NCI-H128 (cell line): ENCODE results near the gene MINAR1.
"Not testable (repeated sequence)": the region's sequence is repeated elsewhere in the genome, so short reads cannot be mapped to it uniquely, and the experiment has no call there.

Experiments used
- DNase-seq: peaks from one replicate; lab custom pipeline; 2025; ENCODE audit not compliant: unreplicated experiment; lab: John Stamatoyannopoulos, UW

Gene MINAR1, protein sequence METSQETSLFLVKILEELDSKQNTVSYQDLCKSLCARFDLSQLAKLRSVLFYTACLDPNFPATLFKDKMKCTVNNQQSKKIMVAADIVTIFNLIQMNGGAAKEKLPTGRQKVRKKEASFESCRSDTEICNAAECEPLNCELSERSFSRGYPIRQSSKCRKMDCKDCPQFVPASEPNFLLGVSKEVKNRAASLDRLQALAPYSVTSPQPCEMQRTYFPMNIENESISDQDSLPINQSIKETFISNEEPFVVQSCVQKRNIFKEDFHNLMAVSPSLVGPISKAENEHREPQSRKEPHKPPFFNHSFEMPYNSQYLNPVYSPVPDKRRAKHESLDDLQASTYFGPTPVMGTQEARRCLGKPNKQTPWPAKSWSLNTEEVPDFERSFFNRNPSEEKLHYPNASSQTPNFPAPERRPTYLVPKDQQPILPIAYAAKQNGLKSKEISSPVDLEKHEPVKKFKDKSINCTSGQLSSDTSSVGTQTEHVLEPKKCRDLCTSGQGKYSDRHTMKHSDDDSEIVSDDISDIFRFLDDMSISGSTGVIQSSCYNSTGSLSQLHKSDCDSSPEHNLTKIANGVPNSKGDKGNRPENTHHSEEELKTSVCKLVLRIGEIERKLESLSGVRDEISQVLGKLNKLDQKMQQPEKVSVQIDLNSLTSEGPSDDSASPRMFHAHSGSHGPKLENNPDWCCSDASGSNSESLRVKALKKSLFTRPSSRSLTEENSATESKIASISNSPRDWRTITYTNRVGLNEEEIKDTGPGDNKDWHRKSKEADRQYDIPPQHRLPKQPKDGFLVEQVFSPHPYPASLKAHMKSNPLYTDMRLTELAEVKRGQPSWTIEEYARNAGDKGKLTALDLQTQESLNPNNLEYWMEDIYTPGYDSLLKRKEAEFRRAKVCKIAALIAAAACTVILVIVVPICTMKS

DNA sequence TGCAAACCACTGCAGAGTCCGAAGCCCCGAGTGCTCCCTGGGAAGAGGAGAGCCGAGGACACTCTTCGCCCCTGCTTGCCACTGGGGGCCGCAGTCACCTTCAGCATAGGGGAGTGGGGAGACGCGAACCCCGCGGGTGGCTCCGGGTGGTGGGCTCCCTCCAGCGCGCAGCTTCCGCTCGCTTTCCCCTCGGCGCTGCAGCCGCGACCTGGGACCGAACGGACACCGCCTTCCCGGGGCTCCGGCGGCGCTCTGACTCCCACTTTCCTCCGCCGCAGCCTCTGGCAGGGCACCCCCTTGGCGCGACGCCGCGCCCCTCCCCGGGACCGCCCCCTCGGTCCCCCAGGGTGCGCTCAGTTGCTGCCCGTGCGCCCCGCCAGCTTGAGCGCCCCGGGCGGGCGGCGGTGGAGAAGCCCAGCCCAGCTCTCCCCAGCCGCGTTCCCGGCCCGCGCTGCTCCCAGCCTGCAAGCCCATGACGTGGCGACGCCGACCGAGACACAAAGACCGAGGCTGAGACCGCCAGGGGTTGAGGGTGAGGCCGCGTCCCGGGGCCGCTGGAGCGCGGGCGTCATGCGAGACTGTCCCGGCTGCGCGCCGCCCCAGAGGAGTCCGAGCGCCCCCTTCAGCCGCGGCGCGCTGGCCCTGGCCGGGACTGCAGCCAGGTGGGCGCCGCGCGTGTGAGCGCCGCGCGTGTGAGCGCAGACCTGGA is at the start of gene MINAR1:
Gene MINAR1 (plus strand): TSS at position 701 of the 709 bp plus-strand sequence. CDS start 23,812 bp downstream, outside the sequence.
- DNase-seq: no peak

DNA sequence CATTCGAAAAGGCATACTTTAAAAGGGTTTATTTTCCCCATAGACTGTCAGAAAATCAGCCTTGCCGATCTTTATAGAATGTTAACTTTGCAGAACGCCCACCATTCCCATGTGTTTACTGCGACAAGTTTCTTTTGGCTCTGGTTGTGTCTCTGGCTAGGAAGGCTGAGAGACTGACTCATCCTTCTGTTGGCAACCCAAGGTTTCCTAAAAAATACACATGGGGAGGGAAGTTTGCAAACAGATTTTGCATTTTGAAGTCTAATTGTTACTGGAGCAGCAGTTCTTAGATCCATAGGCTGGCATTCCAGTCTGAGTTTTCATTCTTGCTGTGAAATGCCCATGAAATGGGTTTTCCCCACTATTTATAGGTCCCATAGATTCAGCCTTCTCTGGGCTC is 37.9 kb upstream of the MINAR1 start:
- no peak for DNase-seq

DNA sequence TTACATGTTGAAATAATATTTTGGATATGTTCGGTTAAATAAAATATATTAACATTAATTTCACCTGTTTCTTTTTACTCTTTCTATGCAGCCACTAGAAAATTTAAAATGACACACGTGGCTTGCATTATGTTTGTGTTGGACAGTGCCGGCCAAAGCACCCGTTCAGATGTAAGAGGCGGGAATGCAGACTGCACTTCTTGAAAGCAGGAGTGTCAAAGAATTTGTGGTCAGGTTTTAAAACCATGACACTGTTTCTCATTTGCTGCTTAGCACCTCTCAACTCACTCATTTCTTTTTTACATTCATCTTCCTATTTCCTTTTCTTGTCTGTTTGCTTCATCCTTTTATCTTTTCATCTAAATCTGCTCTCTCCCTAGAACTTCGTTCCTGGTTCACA is 35.3 kb upstream of the MINAR1 start:
- DNase-seq: no peak

DNA sequence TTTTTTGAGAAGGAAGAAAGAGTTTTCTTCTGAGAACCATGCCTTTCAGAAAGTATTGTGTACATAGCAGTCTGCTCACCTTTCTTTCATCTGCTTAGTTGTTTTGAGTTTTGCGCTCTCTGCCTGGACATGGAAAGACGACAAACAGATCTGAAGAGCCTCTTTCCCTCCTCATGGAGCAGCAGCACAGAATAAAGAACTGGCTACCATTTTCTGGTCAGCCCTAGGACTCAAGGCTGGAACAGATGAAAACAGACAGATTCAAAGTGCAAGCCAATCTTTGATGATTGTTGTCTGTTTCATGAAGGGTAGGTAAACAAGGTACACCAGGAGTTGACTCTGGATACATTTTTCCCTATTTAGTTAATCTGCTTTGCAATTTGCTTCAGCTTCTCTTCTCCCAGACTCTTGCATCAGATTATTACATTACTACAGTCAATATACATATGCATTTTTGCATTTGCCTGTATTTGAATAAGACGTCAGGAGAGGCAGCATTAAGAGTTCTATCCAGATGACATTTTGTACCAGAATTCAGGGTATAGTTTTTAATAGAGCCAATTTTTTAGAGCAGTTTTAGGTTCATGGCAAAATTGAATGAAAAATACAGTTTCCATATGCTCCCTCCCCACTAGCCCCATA is 34.7 kb upstream of the MINAR1 start:
- DNase-seq: no peak

DNA sequence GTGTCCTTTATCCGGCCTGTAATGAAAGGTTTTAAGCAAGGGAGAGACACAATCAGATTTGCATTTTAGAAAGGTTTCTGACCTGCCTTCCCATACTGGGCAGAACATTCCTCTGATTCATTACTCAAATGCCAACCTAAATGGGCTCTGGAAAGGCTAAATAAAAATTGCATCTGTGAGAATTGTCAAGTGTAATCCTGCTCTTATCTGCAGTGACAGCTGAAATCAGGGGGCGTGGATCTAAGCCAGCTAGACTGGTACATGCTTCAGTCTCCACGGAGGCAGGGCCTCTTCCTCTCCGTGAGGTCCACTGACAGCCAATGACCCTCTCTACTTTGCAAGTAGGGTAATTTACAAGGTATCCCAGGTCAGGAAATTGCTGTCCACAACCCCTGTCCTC is 32.5 kb upstream of the MINAR1 start:
- DNase-seq: no peak

DNA sequence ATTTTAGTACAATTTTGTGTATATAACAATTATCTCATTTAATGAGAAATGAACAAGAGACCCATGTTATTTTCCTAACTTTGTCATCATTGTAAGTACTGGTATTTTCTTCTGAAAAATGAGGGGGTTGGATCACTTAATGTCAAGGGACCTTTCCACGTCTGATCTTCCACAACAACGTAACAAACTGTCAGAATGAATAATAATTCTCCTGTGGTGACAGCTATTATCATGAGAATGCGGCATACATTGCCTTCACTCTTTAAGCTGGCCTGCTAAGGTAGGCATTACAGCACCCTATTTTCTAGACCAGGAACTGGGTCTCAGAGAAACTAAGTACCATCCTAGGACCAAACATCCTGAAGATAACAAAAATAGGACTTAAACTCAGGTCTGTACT is 31.5 kb upstream of the MINAR1 start:
- no peak for DNase-seq

DNA sequence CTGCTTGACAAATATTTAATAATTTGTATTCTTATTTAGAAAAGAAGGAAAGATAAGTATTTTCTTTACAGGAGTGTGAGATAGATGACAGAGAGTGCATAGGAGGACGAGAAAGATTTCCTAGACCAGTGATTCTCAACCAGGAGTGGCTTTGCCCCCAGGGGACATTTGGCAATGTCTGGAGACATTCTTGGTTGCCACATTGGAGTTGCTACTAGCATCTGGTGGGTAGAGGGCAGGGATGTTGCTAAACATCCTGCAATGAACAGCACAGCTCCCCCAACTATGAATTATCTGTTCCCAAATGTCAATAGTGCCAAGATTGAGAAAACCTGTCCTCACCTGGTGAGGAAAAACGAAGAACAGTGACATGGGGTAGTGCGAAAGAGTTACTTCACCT is 30.8 kb upstream of the MINAR1 start:
- no peak for DNase-seq

DNA sequence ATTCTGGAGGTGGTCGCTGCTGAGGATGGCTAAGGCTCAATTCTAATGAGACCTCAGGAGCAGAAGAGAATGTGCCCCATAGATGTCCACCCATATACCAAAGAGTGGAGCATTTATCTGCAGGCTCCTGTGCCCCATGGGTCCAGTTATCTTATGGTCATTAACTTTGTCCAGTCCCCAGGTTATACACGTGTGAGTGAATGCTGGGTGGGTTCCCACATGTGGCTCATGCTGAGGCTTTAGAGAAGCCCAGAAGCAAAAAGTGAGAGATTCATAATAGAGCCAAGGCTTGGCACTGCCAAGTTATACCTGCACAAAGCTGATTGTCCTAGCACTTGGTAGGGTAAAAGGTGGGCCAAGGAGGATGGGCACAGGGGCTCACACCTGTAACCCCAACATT is 30.0 kb upstream of the MINAR1 start:
- DNase-seq: no peak

DNA sequence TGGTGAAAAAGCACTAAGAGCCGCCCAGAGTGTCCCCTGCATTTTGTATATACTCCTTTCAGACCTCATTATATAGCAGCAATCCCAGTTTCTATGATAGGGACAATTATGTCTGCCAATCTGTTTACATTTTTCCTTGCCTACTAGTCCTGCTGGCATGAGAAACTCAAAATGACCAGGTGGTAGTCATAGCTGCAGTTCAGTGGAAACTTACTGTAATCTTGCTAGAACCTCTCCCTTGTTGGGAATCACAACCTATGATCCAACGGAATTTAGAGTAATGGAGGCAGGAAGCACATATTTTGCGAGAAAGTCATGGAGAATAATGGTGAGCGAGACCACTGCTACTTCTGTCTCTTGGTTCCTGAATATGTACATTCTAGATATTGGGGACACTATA is 28.6 kb upstream of the MINAR1 start:
- DNase-seq: no peak

DNA sequence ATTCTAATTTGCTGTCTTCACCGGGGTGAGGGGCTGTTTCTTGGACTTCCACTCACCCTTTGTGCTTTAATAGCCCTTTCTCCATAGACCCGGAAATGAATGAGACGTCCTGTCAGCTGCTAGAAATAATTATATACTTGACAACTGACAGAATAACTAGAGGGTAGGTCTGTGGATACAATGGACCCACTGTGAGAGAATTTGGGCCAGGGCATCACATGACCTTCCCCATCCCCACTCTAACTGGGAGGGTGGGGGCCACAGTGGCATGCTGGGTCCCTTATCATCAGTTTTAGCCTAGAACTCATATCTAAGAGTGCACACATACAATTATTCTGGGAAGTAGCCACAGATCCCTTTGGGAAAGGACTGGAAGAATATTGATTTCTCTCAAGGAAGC is 25.9 kb upstream of the MINAR1 start:
- DNase-seq: no peak

DNA sequence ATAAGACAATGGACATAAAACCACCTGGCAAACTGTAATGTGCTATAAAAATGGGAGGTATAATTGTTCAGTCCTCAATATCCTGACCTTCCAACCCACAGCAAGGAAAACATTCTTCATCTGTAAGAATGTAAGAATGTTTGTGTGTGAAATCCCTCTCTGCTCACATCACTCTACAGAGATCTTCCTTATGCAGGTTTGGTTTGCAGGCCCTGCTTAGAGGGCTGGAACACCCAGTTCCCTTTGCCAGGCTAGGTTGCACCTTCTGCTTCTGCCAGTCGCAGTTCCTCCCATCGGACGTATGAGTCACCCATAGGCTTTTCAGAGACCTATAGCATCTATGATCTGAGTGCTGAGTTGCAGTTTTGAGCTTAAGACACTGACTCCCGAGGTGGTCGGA is 24.1 kb upstream of the MINAR1 start:
- no peak for DNase-seq

DNA sequence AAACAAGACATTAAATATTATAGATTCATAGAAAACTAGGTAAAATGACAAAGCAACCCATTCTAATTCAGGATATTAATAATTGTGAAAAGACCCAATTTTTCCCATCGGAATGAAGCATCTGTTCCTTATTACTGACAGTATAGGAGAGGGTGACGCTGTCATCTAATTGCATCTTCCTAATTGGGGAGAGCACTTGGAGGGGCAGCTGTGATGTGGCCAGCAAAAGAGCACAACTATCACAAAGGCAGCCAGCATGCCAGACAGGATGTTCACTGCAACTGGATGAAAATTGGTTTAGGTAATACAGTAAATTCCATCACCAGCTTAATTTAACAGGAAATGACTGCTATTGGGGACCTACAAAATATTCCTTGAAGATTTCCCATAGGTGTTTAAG is 21.9 kb upstream of the MINAR1 start:
- no peak for DNase-seq

DNA sequence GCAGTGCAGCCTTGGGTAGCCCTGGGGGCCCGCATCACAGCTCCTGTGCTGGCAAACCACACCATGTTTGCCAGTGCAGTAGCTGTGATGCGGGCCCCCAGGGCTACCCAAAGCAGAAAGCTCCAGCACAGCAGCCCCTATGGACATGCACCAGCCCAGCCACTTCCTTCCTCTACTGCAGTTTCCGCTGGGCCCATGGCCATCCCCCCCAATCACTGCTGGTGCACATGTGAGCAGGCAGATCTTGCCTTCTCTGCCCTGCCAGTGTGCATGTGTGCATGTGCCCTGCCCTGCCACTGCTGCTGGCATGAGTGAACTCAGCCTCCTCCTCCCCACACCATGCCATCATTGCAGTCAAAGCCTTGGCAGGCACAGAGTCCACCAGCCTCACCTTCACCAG is 20.1 kb upstream of the MINAR1 start:
- DNase-seq: no peak

DNA sequence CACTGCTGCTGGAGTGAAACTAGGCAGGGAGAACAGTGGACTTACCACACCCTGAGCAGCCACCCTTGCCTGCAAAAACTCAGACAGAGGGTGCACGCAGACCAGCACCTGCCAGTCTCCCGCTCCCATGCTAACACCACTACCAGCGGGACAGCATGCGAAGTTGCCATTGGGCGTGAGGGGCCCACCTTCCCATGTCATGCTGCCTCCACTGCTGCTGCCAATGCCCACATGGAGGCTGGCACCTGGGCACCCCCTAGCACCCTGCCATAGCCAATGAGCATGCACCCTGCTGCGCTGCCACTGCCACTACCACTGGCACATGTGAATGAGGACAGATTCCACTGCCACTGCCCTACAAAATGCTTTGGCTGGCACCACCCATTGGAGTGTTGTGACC is 19.7 kb upstream of the MINAR1 start:
- no peak for DNase-seq

DNA sequence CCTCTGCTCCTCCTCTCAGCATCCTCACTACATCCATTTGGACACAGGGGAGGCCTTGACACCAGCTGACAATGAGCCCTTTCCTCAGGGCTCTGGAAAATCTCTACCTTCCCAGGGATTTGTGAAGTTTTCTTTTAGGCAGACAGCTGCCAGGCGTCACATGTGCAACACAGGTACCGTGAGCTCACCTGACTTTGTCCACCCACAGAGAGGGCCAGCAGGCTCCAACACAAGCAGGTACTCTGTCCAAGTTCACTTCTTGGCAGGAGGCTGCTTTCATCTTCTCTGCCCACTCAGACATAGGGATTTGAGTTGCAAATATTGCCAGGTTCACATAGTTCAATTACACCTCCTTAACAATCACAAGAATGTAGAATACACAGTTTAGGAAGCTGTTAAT is 15.3 kb upstream of the MINAR1 start:
- DNase-seq: no peak

DNA sequence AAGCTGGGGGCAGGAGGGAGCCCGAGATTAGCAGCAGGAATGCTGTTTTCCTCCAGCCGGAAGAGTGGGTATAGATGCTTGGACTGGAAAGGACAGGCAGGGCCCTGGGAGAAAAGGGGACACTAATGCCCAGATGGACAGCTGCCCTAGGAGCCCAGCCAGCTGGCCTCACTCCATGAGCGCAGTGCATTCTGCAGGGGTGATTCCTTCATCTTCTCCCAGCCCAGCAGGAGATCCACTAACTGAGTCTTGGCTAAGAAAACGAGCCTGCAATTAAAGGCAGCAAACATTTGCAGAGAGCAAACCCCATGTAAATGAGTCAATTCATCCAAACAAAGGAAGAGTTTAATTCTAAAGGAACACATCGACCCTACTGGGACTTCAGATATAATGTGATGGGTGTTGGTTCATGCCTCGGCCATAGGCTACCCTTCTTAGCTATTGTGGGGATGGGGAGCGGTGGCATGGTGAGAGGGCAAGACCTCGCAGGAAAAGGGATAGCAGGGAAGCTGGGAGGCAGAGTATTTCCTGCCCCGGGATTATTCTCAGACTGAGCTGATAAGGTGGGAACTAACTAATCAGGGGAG is 13.3 kb upstream of the MINAR1 start:
- DNase-seq: no peak

DNA sequence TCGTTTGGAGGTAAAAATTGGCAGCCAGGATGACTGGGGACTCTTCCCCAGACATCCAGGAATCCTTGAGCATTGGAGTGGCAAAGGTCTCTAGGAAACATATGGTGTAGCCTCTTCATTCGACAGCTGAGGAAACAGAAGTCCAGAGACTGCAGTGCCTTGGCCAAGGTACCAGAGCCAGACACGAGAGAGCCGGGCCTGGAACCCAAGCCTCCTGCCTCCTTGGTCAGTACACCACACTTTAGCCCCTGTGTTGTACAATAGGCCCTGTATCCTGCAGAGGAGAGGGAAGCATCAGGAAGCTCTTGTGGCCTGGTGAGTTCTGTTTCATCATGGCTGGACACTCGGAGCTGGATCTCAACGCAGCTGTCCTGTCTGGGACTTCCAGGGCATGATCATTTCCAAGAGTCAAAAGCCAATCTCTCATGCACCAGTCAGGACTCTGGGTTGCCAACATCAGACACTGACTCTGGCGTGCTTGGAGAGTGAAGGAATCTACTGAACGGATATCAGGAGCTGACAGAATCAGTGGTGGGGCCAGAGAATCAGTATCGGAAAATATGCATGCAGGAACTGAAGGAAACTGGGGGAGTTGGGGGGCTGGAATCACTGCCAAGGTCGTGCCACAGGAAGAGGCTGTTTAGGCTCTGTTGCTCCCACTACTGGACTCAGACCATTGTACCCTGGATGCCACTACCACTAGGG is 6.4 kb upstream of the MINAR1 start:
- no peak for DNase-seq

DNA sequence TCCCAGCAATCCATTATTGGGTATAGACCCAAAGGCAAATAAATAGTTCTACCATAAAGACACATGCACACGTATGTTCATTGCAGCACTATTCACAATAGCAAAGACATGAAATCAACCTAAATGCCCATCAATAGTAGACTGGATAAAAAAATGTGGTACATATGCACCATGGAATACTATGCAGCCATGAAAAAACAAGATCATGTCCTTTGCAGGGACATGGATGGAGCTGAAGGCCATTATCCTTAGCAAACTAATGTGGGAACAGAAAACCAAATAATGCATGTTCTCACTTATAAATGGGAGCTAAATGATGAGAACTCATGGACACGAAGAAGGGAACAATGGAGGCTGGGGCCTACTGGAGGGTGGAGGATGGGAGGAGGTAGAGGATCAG is 5.2 kb upstream of the MINAR1 start:
- DNase-seq: not testable (repeated sequence)

DNA sequence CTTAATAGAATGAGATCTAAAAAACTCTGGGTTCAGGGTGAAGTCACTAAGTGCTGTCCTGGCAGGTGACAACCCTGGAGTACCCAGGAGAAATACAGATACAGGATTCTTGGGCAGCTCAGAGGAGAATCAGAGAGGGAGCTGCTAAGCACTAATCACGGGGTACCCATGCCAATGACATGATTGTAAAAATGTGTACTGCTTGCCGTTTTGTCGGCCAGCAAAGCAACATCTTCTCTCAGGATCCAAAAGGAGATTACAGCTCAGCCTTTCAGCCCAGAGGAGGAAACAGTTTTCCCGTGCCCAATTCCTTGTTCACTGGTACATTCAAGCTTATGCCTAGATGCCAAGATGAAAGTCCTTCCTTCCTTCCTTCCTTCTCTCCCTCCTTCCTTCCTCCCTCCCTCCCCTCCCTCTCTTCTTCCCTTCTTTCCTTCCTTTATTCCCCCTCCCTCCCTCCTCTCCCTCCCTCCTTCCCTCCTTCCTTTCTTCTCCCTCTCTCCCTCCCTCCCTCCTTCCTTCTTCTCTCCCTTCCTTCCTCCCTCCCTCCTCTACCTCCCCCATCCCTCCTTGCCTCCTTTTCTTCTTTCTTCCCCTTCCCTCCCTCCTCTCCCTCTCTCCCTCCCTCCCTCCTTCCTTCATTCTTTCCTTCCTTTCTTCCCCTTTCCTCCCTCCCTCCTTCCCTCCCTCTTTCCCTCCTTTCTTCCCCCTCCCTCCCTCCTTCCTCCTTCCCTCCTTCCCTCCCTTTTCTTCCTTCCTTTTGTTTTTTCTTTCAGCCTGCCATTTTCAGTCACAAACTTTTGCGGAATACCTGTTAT is 4.1 kb upstream of the MINAR1 start:
- DNase-seq: no peak
